OCI-LY1 (cell line): Measurements from ENCODE around the gene STRBP.

Source experiments
- EZH2 ChIP-seq: fragments of 200-600 bp; sonication (generic), shearing (Covaris generic); IDR thresholded peaks from 2 replicates; pipeline ENCODE4 v1.8.0; 2017; ENCODE audit warnings: borderline replicate concordance, mixed run types, mild to moderate bottlenecking, antibody characterized with exemption, low read length, moderate library complexity, mixed read lengths
- TF ChIP-seq, protein P1 (sequence below): fragments of 200-600 bp; sonication (generic), shearing (Covaris generic); IDR thresholded peaks from 2 replicates; pipeline ENCODE4 v1.5.1; 2017; ENCODE audit warnings: mild to moderate bottlenecking, antibody characterized with exemption, low read length, moderate library complexity, mixed read lengths

DNA sequence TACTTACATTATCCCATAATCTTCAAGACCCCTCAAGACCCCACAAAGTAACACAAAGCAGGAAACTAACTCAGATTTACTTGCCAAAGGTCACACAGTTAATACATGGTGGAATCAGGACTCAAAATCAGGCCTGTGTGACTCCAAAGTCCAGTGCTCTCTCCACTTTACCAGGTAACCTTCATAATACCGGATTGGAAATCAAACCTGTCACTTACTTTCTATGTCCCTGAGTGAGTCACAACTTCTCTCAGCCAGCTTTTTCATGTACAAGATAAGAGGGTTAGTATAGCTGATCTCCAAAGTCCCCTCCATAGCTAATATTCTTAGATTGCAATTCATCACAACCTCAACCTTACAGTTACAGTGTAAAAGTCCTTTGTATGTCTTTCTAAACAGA, 17.1 kb downstream of the STRBP start:
- TF ChIP-seq, protein P1, sequence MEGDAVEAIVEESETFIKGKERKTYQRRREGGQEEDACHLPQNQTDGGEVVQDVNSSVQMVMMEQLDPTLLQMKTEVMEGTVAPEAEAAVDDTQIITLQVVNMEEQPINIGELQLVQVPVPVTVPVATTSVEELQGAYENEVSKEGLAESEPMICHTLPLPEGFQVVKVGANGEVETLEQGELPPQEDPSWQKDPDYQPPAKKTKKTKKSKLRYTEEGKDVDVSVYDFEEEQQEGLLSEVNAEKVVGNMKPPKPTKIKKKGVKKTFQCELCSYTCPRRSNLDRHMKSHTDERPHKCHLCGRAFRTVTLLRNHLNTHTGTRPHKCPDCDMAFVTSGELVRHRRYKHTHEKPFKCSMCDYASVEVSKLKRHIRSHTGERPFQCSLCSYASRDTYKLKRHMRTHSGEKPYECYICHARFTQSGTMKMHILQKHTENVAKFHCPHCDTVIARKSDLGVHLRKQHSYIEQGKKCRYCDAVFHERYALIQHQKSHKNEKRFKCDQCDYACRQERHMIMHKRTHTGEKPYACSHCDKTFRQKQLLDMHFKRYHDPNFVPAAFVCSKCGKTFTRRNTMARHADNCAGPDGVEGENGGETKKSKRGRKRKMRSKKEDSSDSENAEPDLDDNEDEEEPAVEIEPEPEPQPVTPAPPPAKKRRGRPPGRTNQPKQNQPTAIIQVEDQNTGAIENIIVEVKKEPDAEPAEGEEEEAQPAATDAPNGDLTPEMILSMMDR = no peak
- TF ChIP-seq EZH2 = no peak
